Caco-2 (cell line): ENCODE results near the gene COMMD7. TPM values are rescaled to one million over a fixed set of nuclear protein-coding genes. Genes with fewer than 3 reads are reported as not detected.

Experiments used
- BruUV-seq: library from RNA; stranded (reverse); fragments of 400-500 nt; replicated peaks from 2 replicates; lab custom pipeline; 2021; lab: Mats Ljungman, UMichigan
- CTCF ChIA-PET: fragments of 300-600 bp; sonication (Branson Sonifier 250); formaldehyde crosslinking; loops from one replicate; lab custom pipeline; 2022; ENCODE audit warnings: antibody characterized with exemption; lab: Charles Lee
- POLR2A ChIA-PET: fragments of 300-600 bp; sonication (Branson Sonifier 250); formaldehyde crosslinking; loops from one replicate; lab custom pipeline; 2022; ENCODE audit warnings: antibody characterized with exemption; lab: Charles Lee
- DNase-seq, 2 experiments: peaks; one replicate each; pipeline versions ENCODE4 v3.0.0 to v3.0.0-alpha.2; 2020 to 2022
- H3K27me3 ChIP-seq: replicated peaks from 2 replicates; pipeline ENCODE4 v1.6.0; 2011; ENCODE audit warnings: low read length; ENCODE audit not compliant: control insufficient read depth, insufficient read depth
- H3K36me3 ChIP-seq: 2 replicates; pipeline ENCODE4 v1.5.1; 2011; ENCODE audit warnings: low read length; ENCODE audit not compliant: control insufficient read depth, insufficient read depth
- H3K4me1 ChIP-seq: fragments of 250-450 bp; sonication (Bioruptor Pico); 2 replicates; pipeline ENCODE4 v1.5.1; 2020; ENCODE audit warnings: mild to moderate bottlenecking
- H3K4me3 ChIP-seq: 2 replicates; pipeline ENCODE4 v1.5.1; 2011; ENCODE audit warnings: low read depth, mild to moderate bottlenecking, control low read depth, low read length
- H3K9me3 ChIP-seq: fragments of 250-450 bp; sonication (Bioruptor Pico); 2 replicates; pipeline ENCODE4 v1.5.1; 2020; ENCODE audit warnings: mild to moderate bottlenecking, moderate library complexity
- H3K27ac Mint-ChIP-seq: one replicate; pipeline ENCODE4 v1.8.0; 2022; ENCODE audit warnings: mixed read lengths; ENCODE audit not compliant: unreplicated experiment
- H3K27me3 Mint-ChIP-seq: one replicate; pipeline ENCODE4 v1.8.0; 2022; ENCODE audit warnings: mixed read lengths; ENCODE audit not compliant: insufficient read depth, unreplicated experiment
- H3K36me3 Mint-ChIP-seq: one replicate; pipeline ENCODE4 v1.8.0; 2022; ENCODE audit warnings: mild to moderate bottlenecking, mixed read lengths; ENCODE audit not compliant: insufficient read depth, unreplicated experiment
- H3K4me1 Mint-ChIP-seq: one replicate; pipeline ENCODE4 v1.8.0; 2022; ENCODE audit warnings: low read depth, mixed read lengths; ENCODE audit not compliant: unreplicated experiment
- H3K4me3 Mint-ChIP-seq: one replicate; pipeline ENCODE4 v1.8.0; 2022; ENCODE audit warnings: mild to moderate bottlenecking, moderate library complexity, mixed read lengths; ENCODE audit not compliant: unreplicated experiment
- H3K9me3 Mint-ChIP-seq: one replicate; pipeline ENCODE4 v1.8.0; 2022; ENCODE audit warnings: mixed read lengths; ENCODE audit not compliant: unreplicated experiment
- CTCF ChIP-seq, 2 experiments: fragments of 200-600 bp in 1 of 2; IDR thresholded peaks; 1 replicate in 1 of 2; 2 replicates in 1 of 2; pipeline versions ENCODE4 v1.5.1 to v1.8.0; 2011 to 2022; ENCODE audit warnings: antibody characterized with exemption in 1 of 2, control low read depth in 1 of 2, inconsistent platforms in 1 of 2, low read depth in 1 of 2, low read length in 1 of 2, mild to moderate bottlenecking in 1 of 2, moderate library complexity in 1 of 2; ENCODE audit not compliant: insufficient read depth in 1 of 2, severe bottlenecking in 1 of 2, unreplicated experiment in 1 of 2
- intact Hi-C: fragments of 100-400 bp; cut with micrococcal nuclease; formaldehyde crosslinking; loops from one replicate; pipeline ENCODE4 v1.10.0; 2022; ENCODE audit not compliant: unreplicated experiment
- total RNA-seq: library from RNA; stranded (reverse); gene quantifications from 2 replicates; pipeline ENCODE4 v1.2.3, GENCODE V29; 2022

The COMMD7 gene
- total RNA-seq, 1 experiment from 2014 or later = 160 TPM

DNA sequence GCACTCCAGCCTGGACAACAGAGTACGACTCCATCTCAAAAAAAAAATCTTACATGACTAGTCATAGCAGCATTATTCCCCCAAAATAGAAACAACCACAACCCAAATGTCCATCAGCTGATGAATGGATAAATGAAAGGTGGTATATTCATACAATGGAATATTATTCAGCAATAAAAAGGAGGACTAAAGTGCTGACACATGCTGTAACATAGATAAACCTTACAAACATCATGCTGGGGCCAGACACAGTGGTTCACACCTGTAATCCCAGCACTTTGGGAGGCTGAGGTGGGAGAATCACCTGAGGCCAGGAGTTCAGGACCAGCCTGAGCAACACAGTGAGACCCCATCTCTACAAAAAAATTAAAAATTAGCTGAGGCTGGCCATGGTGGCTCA, 86.4 kb downstream of the COMMD7 start:
- H3K27me3 ChIP-seq = no peaks in the 10 kb centered on the region
- H3K9me3 ChIP-seq = peaks cover 13% of the 10 kb centered on the region; the same call in 1 of the 2 replicates
- H3K4me3 ChIP-seq = no peak overlapping the region
- no peak for DNase-seq
- Mint-ChIP-seq H3K4me1 (no peaks in the 10 kb centered on the region), H3K4me3 (no peak overlapping the region), H3K27ac (no peak overlapping the region), H3K27me3 (no peaks in the 10 kb centered on the region), H3K9me3 (peaks cover 20% of the 10 kb centered on the region), H3K36me3 (peaks cover 4% of the 10 kb centered on the region)
- intact Hi-C loops = loop anchor here (10.0 kb wide), 1 partner anchor 212 kb away; no protein-coding TSS in a partner anchor
- CTCF ChIA-PET = interaction anchor here (0.7 kb wide), 1 partner anchor 24 kb away, joined by 4 read pairs; no protein-coding TSS in a partner anchor
- no peaks in the 10 kb centered on the region for H3K36me3 ChIP-seq
- TF ChIP-seq CTCF (IDR thresholded peaks at IDR 0.05; ENCODE audit: insufficient read depth in 1 of 2, low read depth in 1 of 2, low read length in 1 of 2, severe bottlenecking in 1 of 2, unreplicated experiment in 1 of 2) = no peak
- no peaks in the 10 kb centered on the region for H3K4me1 ChIP-seq
- POLR2A ChIA-PET = no interaction called here
- BruUV-seq = no TSS peak

- no TSS peak for BruUV-seq
- no peaks in the 10 kb centered on the region for H3K36me3 ChIP-seq
- H3K9me3 ChIP-seq = peaks cover 12% of the 10 kb centered on the region; the same call in 1 of the 2 replicates
- no peak for DNase-seq
- Mint-ChIP-seq H3K27me3 (no peaks in the 10 kb centered on the region), H3K4me1 (no peaks in the 10 kb centered on the region), H3K27ac (no peak overlapping the region), H3K36me3 (peaks cover 2% of the 10 kb centered on the region), H3K9me3 (peaks cover 16% of the 10 kb centered on the region), H3K4me3 (no peak overlapping the region)
- H3K4me1 ChIP-seq = no peaks in the 10 kb centered on the region
- TF ChIP-seq CTCF (IDR thresholded peaks at IDR 0.05; ENCODE audit: insufficient read depth in 1 of 2, low read depth in 1 of 2, low read length in 1 of 2, severe bottlenecking in 1 of 2, unreplicated experiment in 1 of 2) = no peak
- no peak overlapping the region for H3K4me3 ChIP-seq
- no peaks in the 10 kb centered on the region for H3K27me3 ChIP-seq
- ChIA-PET POLR2A (no interaction called here), CTCF (interaction anchor here (0.5 to 0.7 kb wide), 2 partner anchors 25 to 102 kb away, joined by 4 to 7 read pairs; no protein-coding TSS in a partner anchor)
- intact Hi-C loops = loop anchor here (10.0 kb wide), 1 partner anchor 211 kb away; no protein-coding TSS in a partner anchor
These were observed 87.3 kb downstream of the COMMD7 start for GRCh38 chr20:32655903-32656512.

GRCh38 chr20:32652739-32653526, 90.3 kb downstream of the COMMD7 start:
- Histone ChIP-seq H3K4me3 (no peak overlapping the region), H3K36me3 (no peaks in the 10 kb centered on the region), H3K4me1 (no peaks in the 10 kb centered on the region), H3K27me3 (no peaks in the 10 kb centered on the region), H3K9me3 (no peaks in the 10 kb centered on the region)
- H3K27ac Mint-ChIP-seq = no peak overlapping the region
- no peaks in the 10 kb centered on the region for H3K36me3 Mint-ChIP-seq
- peak; percentile 94 to 97 for DNase-seq
- H3K9me3 Mint-ChIP-seq = no peaks in the 10 kb centered on the region
- H3K4me3 Mint-ChIP-seq = no peak overlapping the region
- CTCF ChIA-PET = interaction anchor here (0.6 to 7.5 kb wide), 27 partner anchors 9 to 545 kb away, joined by 3 to 155 read pairs (median 4); no protein-coding TSS in a partner anchor
- no peaks in the 10 kb centered on the region for H3K27me3 Mint-ChIP-seq
- no TSS peak for BruUV-seq
- H3K4me1 Mint-ChIP-seq = no peaks in the 10 kb centered on the region
- intact Hi-C loops = loop anchor here (1.0 to 10.0 kb wide), 9 partner anchors 24 to 831 kb away; no protein-coding TSS in a partner anchor
- POLR2A ChIA-PET = interaction anchor here (0.6 kb wide), 1 partner anchor 167 kb away, joined by 5 read pairs; the partner anchor contains the start of gene MAPRE1
- peak; percentile 100 for TF ChIP-seq CTCF (IDR thresholded peaks at IDR 0.05; ENCODE audit: insufficient read depth in 1 of 2, low read depth in 1 of 2, low read length in 1 of 2, severe bottlenecking in 1 of 2, unreplicated experiment in 1 of 2)
